ENCODE measurements around the gene ADAMTSL5.
A peak's percentile ranks its signal among the peaks of the same experiment; 100 is the strongest.
"Not testable (repeated sequence)": the region's sequence is repeated elsewhere in the genome, so short reads cannot be mapped to it uniquely, and the experiment has no call there.

ADAMTSL5 gene, protein sequence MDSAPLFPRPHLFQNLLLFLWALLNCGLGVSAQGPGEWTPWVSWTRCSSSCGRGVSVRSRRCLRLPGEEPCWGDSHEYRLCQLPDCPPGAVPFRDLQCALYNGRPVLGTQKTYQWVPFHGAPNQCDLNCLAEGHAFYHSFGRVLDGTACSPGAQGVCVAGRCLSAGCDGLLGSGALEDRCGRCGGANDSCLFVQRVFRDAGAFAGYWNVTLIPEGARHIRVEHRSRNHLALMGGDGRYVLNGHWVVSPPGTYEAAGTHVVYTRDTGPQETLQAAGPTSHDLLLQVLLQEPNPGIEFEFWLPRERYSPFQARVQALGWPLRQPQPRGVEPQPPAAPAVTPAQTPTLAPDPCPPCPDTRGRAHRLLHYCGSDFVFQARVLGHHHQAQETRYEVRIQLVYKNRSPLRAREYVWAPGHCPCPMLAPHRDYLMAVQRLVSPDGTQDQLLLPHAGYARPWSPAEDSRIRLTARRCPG

DNA sequence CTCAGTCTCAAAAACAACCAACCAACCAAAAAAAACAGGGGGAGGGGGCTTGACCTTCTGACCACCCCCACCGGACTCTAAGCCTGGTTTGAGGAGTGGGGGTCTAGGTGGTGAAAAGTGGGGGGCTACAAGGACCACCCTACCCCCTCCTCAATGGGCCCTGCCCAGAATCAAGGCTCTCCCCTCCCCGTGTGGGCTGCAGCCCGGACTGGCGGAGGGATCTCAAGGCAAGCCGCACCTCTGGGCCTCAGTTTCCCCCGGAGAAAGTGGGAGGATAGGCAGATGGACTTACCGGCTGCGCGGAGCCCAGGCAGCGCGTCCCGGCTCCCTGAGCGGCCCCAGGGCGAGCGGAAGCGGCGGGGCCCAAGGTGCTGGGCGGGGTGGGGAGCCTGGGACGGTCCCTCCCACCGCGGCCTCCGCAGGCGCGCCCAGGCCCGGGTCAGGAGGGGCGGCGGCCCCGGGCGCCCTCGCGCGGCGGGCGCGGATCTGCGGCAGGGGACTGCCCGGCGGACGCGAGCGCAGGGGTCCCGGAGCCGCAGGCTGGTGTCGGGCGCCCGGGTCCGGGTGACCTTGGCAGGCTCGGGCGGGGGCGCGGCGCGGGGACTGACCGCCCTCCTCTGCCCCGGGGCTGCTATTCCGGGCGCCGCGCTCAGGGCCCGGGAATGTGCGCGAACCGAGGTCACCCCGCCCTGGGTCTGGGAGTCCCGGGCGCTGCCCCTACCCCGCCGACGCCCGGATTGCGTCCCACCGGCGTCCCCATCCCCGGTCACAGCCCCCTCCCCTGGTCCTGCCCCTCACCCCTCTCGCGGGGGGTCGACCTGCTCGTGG is at the start of gene ADAMTSL5:
ADAMTSL5 (minus strand) TSS at position 349 of the 828 bp plus-strand sequence. CDS start 2,076 bp downstream, outside the sequence.
- DNase-seq, result peak; percentile 72

DNA sequence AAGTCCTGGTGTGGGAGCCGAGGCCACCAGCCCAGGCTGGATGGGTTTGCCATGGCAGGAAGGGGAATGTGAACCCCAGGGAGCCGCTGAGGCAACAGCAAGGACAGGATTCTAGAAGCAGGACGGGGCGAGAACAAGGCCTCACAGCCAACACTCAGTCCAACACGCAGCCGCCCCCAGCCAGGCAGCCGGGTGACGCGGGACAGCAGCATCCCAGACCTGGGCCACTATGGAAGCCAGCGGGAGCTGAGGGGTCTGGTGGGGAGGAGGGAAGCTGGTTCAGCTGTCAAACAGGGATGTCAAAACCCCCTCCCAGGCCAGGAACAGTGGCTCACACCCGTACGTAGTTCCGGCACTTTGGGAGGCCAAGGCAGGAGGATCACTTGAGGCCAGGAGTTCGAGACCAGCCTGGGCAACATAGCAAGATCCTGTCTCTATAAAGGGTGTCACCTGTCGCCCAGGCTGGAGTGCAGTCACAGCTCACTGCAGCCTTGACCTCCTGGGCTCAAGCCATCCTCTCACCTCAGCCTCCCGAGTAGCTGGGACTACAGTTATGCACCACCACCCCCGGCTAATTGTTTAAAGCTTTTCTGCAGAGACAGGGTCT is 48.5 kb upstream of the ADAMTSL5 start:
- no peak for DNase-seq

DNA sequence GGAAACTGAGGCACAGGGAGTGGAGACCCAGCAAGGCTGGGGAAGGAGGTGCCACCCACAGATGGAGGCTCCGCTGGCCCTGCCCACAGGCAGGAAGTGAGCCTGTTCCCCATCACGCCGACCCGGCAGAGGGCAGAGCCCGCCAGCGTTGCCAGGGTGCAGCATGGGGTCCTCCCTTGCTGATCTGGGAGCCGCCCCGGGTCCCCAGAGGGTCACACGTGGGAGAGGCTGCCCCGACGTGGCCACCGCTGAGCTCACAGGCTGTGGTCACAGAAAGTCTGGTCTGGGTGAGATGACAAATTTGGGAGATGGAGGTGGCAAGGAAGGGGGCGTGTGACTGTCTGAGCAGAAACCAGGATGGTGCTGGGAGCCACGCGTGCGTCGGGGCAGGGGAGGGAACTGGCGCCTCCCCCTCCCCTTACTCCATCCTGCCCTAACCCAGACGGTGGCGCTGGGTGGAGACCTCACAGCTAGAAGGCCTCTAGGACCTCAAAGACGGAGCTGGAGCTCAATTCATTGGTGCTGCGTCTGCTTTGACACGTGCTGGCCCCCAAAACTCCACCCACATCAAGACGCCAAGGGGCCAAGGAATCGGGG is 47.6 kb upstream of the ADAMTSL5 start:
- DNase-seq, result no peak

DNA sequence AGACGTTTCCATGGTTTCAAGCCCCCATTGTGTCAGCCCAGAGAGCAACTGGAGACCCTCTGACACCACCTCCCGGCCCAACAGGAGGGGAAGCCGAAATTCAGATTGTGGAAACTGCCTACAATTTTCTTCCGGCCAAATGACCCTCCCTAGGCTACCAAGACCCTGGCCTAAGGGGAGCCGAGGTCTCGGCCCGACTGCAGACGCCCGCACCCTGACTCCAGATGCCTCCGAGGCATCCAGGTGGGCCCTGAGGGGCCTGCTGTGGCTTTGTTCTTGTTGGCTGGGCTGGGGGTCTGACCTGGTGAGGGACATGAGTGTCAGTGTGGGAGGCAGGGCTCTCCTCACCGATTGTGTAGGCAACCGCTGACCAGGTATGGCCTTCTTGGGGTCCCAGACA is 45.7 kb upstream of the ADAMTSL5 start:
- no peak for DNase-seq

DNA sequence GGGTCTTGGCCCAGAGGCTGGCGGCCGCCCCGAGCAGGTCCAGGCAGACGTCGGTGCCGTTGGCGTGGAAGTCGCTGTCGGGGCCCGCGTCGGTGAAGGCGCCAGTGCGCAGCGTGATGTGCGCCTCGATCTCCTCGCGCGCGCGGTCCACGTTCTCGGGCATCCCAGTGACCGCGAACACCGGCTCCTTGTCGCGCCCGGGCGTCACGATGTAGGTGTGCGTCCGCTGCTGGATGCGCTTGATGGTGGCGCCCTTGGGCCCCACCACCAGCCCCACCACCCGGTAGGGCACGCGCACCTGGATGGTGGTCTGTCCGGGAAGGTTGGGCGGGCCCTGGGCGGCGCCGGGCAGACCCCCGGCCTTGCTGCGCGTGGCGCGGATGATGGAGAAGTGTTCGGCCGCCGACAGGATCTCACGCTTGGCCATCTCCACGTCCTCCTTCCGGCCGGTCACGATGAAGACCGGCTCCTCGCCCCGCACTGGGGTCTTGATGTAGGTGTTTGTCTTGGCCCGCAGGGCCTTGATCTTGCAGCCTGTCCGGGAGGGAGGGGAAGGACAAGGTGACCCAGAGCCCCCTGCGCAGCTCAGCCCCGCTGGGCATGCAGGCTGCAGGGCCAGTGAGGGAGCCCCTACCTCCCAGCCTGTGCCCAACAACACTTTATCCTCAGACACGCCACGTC is 43.7 kb upstream of the ADAMTSL5 start:
- DNase-seq, result no peak

DNA sequence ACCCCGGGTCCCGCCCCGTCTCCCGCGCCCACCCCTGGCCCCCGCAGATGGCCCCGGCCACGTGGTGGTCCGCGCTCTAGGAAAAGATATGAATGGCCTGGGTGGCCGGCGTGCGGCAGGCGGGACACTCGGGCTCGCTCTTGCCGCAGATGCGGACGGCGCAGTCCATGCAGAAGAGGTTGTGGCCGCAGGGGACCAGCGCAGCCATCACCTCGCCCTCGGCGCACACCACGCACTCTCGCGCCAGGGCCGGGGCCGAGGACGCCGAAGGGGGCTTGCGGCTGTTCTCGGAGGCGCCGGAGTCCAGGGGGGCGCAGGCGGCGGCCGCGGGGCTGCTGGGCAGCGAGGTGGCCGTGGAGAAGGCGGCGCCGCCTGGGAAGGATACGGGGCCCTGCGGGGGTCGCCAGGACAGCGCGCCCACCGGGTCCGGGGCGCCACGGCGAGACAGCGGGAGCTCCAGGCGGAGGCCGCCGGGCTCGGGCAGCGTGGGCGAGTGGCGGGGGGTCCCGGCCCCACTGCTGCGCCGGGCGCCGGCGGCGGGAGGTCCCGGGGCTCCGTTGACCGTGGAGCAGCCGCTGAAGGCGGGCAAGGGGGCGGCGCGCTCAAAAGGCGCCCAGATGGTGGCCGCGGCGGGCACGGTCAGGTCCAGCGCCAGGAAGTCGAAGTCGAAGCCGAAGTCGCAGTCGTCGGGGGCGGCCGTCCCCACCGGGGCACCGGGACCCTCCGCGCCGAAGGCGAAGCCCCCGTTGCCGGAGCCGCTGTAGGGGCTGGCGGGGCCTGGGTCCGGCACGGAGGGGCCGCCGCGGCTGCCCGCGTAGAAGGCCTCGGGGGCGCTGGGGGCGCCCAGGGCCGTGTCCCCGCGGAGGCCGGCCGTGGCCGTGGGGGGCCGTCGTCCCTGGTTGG is 42.9 kb upstream of the ADAMTSL5 start:
- DNase-seq, result no peak

DNA sequence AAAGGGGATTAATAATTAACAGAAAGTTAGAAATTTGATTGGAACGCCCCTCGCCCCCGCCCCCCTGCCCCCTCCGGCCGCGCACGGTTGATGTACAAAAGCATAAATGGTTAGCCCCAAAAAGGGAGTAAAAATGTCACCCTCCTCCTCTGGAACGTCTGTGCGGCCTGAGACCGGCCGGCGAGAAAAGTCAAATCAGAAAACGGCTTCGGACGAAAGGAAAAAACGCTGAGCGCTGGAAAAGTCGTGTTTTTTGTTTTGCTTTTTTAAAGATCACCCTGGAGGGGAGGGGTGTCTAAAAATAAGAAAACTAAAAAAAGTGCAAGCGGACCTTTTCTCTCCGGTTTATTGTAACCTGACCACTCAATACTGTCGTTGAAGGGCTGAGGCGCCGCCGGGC is 42.1 kb upstream of the ADAMTSL5 start:
- no peak for DNase-seq

DNA sequence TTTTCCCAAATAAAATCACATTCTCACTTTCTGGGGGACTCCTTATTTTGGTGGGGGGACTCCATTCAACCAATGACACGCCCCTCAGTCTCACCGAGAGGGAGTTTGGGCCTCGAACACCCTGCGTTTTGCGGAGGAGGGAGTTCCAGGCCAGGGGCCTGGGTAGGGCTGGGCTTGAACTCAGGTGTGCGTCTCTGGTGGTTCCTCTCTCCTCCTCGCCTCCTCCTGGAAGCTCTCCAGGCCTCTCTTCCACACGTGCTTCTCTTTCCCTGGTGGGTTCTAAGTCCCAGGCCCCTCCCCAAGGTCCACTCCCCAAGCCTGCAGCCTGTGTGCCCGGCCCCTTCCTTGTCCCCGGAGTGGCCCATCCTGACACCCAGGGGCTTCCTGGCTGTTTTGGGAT is 40.6 kb upstream of the ADAMTSL5 start:
- DNase-seq, result no peak

DNA sequence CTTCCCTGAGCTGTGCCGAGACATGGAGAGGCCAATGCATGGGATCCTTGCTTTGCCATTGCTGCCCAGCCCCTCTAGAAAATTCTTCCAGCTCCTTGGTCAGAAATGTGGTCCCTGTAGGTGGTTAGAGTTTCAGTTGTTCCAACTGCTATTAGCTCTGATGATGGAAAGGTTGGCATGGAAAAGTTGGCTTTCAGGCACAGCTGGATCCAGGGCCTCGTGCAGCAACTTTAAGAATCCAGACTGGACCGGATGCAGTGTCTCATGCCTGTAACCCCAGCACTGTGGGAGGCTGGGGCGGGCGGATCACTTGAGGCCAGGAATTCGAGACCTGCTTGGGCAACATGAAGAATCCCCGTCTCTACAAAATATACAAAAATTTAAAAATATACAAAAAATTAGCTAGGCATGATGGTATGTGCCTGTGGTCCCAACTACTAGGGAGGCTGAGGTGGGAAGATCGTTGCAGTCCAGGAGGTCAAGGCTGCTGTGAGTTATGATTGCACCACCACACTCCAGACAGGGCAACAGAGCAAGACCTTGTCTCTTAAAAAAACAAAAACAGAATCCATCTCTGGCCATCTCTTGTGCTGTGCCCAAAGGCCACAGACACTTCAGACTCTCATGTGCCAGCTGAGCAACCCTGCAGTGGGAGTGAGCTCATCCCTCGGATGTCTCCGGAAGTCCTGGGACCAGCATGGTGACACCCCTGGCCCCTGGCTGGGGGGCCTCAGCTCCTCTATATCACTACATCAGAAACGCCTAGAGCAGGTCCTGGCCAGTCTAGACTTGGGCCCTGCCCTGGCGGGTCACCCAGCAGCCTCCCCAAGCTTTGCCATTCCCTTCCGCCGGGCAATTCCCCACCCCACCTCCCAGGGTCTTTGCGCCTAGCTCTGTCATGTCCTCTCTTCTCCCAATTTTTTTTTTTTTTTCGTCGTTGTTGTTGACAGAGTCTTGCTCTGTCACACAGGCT is 38.5 kb upstream of the ADAMTSL5 start:
- DNase-seq, result no peak

DNA sequence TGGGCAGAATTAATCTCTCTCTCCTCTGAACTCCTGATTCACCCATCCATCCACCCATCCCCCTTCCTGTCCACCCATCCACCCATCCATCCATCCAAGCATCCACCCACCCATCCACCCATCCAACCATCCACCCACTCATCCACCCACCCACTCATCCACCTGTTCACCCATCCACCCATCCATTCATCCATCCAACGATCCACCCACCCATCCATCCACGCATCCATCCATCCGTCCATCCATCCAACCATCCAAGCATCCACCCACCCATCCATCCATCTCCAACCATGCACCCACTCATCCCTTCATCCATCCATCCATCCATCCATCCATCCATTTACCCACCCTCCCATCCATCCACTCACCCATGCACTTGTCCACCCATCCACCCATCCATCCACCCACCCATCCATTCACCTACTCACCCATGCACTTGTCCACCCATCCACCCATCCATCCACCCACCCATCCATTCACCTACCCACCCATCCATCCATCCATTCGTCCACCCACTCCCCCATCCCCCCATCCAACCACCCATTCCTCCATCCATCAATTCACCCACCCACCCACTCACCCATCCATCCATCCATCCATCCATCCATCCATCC is 36.6 kb upstream of the ADAMTSL5 start:
- DNase-seq, result no peak

DNA sequence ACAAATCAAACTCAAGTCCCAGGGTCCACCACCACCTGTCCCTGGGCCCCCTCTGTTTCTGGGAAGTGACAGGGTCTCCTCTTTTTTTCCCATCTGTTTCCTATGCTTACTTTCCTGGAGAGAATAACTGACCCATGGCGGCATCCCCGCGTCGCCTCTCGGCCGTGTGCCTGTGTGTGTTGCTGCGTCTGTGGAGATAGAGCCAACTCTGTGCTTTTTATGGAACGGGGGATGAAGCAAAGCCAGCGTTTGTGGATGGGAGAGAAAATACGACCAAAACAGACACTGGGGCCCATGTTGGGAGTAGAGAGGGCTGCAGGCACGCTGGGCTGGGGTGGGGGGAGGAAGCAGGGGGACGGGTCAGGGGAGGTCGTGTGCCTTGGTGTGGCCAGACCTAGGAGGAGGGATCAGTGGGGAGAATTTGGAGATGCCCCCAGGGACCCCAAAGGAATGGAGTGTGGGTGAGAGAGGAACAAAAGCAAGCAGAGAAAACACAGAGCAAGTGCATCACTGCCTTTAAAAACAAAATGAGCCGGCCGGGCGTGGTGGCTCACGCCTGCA is 27.6 kb upstream of the ADAMTSL5 start:
- no peak for DNase-seq

DNA sequence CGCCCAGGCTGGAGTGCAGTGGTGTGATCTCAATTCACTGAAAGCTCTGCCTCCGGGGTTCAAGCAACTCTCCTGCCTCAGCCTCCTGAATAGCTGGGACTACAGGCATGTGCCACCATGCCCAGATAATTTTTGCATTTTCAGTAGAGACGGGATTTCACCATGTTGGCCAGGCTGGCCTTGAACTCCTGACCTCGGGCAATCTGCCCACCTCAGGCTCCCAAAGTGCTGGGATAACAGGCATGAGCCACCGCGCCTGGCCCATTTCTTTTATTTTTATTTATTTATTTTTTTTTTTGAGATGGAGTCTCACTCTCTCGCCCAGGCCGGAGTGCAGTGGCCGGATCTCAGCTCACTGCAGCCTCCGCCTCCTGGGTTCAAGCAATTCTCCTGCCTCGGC is 26.9 kb upstream of the ADAMTSL5 start:
- DNase-seq, result not testable (repeated sequence)

DNA sequence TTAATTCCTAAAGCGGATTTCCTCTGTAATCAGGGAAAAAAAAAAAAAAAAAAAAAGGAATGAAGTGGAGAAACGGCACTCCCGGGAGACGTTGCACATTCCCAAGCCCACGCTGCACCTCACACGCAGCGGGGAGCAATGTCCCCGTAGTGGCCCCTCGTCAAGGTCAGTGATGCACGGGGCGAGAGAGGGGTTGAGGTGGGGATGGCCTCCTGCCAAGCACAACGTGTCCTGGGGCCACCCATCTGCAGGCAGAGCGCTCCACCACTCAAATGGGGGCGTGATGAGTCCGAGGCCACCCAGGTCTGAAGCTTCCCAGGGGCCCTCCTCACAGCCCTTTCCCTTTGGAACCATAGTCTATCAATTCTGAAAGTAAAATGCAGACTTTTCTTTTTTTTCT is 26.2 kb upstream of the ADAMTSL5 start:
- DNase-seq, result no peak

DNA sequence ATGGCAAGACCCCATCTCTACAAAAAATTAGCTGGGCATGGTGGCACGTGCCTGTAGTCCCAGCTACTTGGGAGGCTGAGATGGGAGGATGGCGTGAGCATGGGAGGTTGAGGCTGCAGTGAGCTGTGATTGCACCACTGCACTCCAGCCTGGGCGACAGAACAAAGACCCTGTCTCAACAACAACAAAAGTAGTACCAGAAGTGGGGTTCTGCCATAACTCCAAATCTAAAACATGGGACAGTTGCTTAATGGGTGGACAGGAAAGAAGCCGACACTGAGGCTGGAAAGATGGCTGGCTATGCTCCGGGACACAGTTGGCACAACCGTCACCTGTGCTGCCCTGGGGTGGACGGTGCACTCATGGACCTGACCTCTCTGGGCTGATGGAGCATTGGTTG is 22.9 kb upstream of the ADAMTSL5 start:
- DNase-seq, result not testable (repeated sequence)

DNA sequence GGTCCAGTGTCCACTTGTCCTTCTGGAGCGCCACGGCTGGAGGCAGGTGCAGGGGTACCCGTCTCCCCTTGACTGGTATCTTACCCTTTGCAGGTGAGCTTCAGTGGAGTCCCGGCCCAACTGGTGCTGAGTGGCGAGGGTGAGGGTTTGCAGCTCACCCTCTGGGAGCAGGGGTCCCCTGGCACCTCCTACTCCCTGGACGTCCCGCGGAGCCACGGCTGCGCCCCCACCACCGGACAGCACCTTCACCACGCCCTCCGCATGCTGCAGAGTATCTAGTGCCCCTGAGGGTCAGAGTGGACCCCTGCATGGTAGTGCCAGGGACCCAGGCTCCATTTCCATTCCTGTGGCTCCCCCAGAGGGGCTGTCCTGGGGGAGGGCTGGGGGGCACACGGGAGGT is 22.2 kb upstream of the ADAMTSL5 start:
- no peak for DNase-seq

DNA sequence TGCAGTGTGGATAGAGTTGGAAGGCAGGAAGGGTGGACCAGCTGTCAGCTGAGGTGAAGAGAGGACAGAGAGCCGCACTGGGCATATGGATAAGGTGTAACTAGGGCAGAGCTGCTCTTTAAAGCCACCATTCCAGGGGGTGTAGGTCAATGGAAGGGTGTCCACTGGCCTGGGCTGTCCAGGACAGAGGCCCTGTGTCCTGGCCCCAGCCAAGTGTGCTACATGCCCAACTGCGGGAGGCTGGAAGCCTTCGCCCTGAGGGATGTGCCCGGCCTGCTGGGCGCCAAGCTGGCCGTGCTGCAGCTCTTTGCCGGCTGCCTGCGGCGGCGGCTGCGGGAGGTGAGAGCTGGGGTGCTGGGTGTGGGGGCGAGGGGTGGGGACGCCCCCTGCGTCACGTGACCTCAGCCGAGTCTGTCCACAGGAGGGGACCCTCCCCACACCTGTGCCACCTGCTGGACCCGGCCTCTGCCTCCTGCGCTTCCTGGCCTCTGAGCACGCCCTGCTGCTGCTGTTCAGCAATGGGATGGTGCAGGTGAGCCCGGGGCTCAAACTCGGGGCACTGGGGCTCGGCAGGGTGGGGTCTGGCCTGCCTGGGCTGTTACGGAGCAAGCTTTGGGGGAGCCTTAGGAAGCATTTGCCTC is 20.8 kb upstream of the ADAMTSL5 start:
- no peak for DNase-seq

DNA sequence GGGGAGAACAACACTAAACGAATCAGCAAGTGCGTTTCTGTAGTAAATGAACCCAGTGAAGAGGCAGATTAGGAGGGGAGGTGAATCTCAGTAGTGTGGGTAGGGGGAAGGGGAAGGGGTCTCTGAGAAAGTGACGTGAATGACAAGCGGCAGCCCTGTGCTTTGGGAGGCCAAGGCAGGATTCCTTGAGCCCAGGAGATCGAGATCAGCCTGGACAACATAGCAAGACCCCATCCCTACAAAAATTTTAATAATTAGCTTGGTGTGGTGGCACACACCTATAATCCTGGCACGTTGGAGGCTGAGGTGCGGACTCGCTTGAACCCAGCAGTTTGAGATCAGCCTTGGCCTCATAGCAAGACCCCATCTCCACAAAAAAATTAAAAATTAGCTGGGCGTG is 19.2 kb upstream of the ADAMTSL5 start:
- no peak for DNase-seq

DNA sequence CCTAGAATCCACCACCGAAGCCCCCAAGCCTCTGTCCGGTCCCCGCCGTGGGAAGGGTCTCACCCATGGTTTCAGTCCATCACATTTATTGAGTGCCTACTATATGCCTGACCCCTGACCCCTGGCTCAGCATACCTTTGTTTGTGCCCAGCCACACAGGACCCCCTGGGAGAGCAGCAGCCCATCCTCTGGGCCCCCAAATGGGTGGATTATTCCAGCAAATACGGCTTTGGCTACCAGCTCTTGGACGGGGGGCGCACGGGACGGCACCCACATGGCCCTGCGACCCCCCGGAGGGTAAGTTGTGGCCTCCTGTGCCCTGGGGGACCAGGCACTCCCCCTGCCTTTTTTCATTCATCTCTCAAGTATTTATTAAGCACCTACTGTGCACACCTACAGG is 18.8 kb upstream of the ADAMTSL5 start:
- DNase-seq, result no peak

DNA sequence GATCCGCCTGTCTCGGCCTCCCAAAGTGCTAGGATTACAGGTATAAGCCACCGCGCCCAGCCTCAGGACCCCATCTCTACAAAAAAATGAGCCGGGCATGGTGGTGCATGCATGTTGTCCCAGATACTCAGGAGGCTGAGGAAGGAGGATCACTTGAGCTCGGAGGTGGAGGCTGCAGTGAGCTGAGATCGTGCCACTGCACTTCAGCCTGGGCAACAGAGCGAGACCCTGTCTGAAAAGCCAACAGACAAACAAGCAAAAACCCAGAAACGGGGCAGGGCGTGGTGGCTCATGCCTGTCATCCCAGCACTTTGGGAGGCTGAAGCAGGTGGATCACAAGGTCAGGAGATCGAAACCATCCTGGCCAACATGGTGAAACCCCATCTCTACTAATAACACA is 18.0 kb upstream of the ADAMTSL5 start:
- DNase-seq, result not testable (repeated sequence)
